Smooth muscle cell (in vitro differentiated cells): ENCODE results near the gene PLCG2. TPM values are rescaled to one million over a fixed set of nuclear protein-coding genes. Genes with fewer than 3 reads are reported as not detected.

Experiments used
- DNase-seq: peaks from one replicate; lab custom pipeline; 2025; ENCODE audit not compliant: unreplicated experiment; lab: John Stamatoyannopoulos, UW
- H2AFZ ChIP-seq: fragments of 200-600 bp; sonication (generic); 2 replicates; pipeline ENCODE4 v1.6.0; 2016; ENCODE audit warnings: antibody characterized with exemption, low read depth, mild to moderate bottlenecking
- H3F3A ChIP-seq: fragments of 200-600 bp; sonication (generic); 2 replicates; pipeline ENCODE4 v1.6.0; 2017; ENCODE audit warnings: antibody characterized with exemption, low read depth
- H3K27ac ChIP-seq: fragments of 200-600 bp; sonication (generic); 2 replicates; pipeline ENCODE4 v1.5.1; 2016; ENCODE audit warnings: low read depth, mild to moderate bottlenecking
- H3K27me3 ChIP-seq: fragments of 200-600 bp; sonication (generic); 2 replicates; pipeline ENCODE4 v1.6.1; 2016; ENCODE audit warnings: low read depth, mild to moderate bottlenecking
- H3K36me3 ChIP-seq: fragments of 200-600 bp; sonication (generic); 2 replicates; pipeline ENCODE4 v1.5.1; 2016; ENCODE audit warnings: low read depth
- H3K4me1 ChIP-seq: fragments of 200-600 bp; sonication (generic); 2 replicates; pipeline ENCODE4 v1.5.1; 2016; ENCODE audit warnings: low read depth
- H3K4me2 ChIP-seq: fragments of 200-600 bp; sonication (generic); 2 replicates; pipeline ENCODE4 v1.6.0; 2016; ENCODE audit warnings: mild to moderate bottlenecking
- H3K4me3 ChIP-seq: fragments of 200-600 bp; sonication (generic); 2 replicates; pipeline ENCODE4 v1.5.1; 2016; ENCODE audit warnings: mild to moderate bottlenecking
- H3K79me2 ChIP-seq: fragments of 200-600 bp; sonication (generic); 2 replicates; pipeline ENCODE4 v1.6.0; 2016; ENCODE audit warnings: low read depth, mild to moderate bottlenecking
- H3K9ac ChIP-seq: fragments of 200-600 bp; sonication (generic); 2 replicates; pipeline ENCODE4 v1.6.0; 2016; ENCODE audit warnings: low read depth
- H3K9me3 ChIP-seq: fragments of 200-600 bp; sonication (generic); replicated peaks from 2 replicates; pipeline ENCODE4 v1.5.1; 2016; ENCODE audit warnings: low read depth
- H4K20me1 ChIP-seq: fragments of 200-600 bp; sonication (generic); 2 replicates; pipeline ENCODE4 v1.6.0; 2016; ENCODE audit warnings: low read depth
- CTCF ChIP-seq: fragments of 200-600 bp; sonication (generic); IDR thresholded peaks from 2 replicates; pipeline ENCODE4 v1.5.1; 2017; ENCODE audit warnings: borderline replicate concordance, mild to moderate bottlenecking, antibody characterized with exemption; ENCODE audit not compliant: insufficient read depth, poor library complexity, severe bottlenecking
- WGBS: methylation state at CpG from one replicate; pipeline ENCODE4 v1.1.7; 2016; ENCODE audit warnings: low lambda C conversion rate; 5-methylcytosine and 5-hydroxymethylcytosine counted together
- polyA plus RNA-seq: library from polyadenylated mRNA; unstranded; fragments of >200 nt; fragmentation: Nextera tagmentation; extraction: Ambion mirVana; gene quantifications from 2 replicates; pipeline ENCODE4 v1.2.1, GENCODE V29; 2016
- total RNA-seq: library from RNA; depleted of rRNA; stranded (reverse); fragments of >200 nt; gene quantifications from 2 replicates; pipeline ENCODE4 v1.2.3, GENCODE V29; 2014

PLCG2 gene
- total and polyA plus RNA-seq, 2 experiments from 2014 or later: 1.7 TPM; not detected in 1

DNA sequence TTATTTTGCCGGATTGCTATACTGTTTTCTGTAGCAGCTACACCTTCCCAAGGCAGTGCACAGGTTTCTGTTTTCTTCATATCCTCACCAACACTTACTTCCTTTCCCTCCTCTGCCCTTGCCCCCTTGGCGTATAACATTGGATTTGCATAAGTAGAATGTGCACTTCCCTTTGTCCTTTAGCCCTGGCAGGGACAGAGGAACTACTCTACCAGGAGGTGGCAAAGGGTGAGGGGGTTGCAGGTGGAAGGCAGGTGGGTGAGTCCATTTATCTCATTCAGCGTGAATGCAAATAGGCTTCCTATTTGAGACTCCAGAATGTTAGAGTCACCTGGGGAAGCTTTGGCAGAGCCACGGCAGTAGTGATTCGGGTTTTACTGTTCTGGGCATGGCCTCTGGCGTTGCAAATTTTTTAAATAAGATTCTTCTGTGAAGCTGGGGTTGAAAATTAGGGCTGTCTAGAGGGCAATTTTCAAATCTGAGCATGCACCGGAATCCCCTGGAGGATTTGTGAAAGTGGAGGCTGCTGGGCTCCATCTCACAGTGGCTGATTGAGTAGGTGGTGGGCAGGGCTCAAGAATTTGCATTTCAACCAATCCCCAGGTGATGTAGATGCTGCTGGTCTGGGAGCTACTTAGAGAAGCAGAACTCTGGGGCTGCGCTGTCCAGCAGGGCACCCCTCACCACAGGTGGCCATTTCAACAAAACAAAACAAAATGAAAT, 84.7 kb downstream of the PLCG2 start:
- no peak for TF ChIP-seq CTCF
- Histone ChIP-seq H2AFZ (no peak overlapping the region), H3F3A (no peaks in the 10 kb centered on the region), H4K20me1 (no peaks in the 10 kb centered on the region), H3K27ac (no peak overlapping the region), H3K79me2 (no peaks in the 10 kb centered on the region), H3K36me3 (no peaks in the 10 kb centered on the region), H3K9ac (no peak overlapping the region), H3K9me3 (no peaks in the 10 kb centered on the region), H3K27me3 (peaks cover 31% of the 10 kb centered on the region), H3K4me2 (no peak overlapping the region), H3K4me1 (peaks cover 3% of the 10 kb centered on the region), H3K4me3 (no peak overlapping the region)
- no peak for DNase-seq
- WGBS: 72% methylated on average over 8 of the region's 8 CpGs

GRCh38 chr16:81864646-81865382, 85.7 kb downstream of the PLCG2 start:
- no peak overlapping the region for H3K27ac ChIP-seq
- H3K27me3 ChIP-seq: peaks cover 32% of the 10 kb centered on the region
- no peak overlapping the region for H3K4me2 ChIP-seq
- no peaks in the 10 kb centered on the region for H3K79me2 ChIP-seq
- peaks cover 3% of the 10 kb centered on the region for H3K4me1 ChIP-seq
- no peak overlapping the region for H2AFZ ChIP-seq
- no peak overlapping the region for H3K9ac ChIP-seq
- no peak for TF ChIP-seq CTCF
- H3K36me3 ChIP-seq: no peaks in the 10 kb centered on the region
- H3K4me3 ChIP-seq: no peak overlapping the region
- H3K9me3 ChIP-seq: no peaks in the 10 kb centered on the region
- no peaks in the 10 kb centered on the region for H4K20me1 ChIP-seq
- H3F3A ChIP-seq: no peaks in the 10 kb centered on the region
- 79% methylated on average over 14 of the region's 14 CpGs for WGBS
- DNase-seq: no peak

GRCh38 chr16:81866820-81867440, 87.8 kb downstream of the PLCG2 start:
- Histone ChIP-seq H3K27ac (no peak overlapping the region), H3K4me3 (no peak overlapping the region), H3K9me3 (no peaks in the 10 kb centered on the region), H3K79me2 (no peaks in the 10 kb centered on the region), H3K27me3 (peaks cover 40% of the 10 kb centered on the region), H3F3A (no peaks in the 10 kb centered on the region), H3K9ac (no peak overlapping the region), H2AFZ (no peak overlapping the region), H3K36me3 (no peaks in the 10 kb centered on the region), H4K20me1 (no peaks in the 10 kb centered on the region), H3K4me2 (no peak overlapping the region), H3K4me1 (peaks cover 3% of the 10 kb centered on the region)
- TF ChIP-seq CTCF: no peak
- no peak for DNase-seq
- WGBS: 73% methylated on average over 10 of the region's 10 CpGs
